GM19468 (cell line): ENCODE results near the gene IL13RA1.
"Not testable (repeated sequence)": the region's sequence is repeated elsewhere in the genome, so short reads cannot be mapped to it uniquely, and the experiment has no call there.

Experiments
- ATAC-seq: cut with Tn5 transposase; IDR thresholded peaks from one replicate; pipeline ENCODE4 v1.9.1; 2021; ENCODE audit warnings: mild to moderate bottlenecking, moderate library complexity, moderate number of reproducible peaks; ENCODE audit not compliant: unreplicated experiment; ENCODE audit errors: extremely low read depth

The IL13RA1 gene

GRCh38 chrX:118772051-118772450, 44.6 kb downstream of the IL13RA1 start:
- ATAC-seq: no peak

DNA sequence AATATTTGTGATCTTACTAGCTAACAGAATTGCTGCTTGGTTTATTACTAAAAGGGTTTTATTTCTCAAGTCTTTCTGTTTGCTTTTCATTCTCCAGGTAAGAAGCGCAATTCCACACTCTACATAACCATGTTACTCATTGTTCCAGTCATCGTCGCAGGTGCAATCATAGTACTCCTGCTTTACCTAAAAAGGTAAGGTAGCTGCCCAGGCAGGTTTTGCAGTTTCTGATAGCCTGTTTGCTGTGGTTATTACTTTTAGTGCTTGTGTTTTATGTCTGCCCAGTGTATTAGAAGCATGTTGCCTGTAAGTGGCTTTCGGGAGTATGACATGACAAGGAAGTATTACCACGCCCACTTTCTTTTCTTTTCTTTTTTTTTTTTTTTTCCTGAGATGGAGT, 46.4 kb downstream of the IL13RA1 start:
- ATAC-seq: no peak

DNA sequence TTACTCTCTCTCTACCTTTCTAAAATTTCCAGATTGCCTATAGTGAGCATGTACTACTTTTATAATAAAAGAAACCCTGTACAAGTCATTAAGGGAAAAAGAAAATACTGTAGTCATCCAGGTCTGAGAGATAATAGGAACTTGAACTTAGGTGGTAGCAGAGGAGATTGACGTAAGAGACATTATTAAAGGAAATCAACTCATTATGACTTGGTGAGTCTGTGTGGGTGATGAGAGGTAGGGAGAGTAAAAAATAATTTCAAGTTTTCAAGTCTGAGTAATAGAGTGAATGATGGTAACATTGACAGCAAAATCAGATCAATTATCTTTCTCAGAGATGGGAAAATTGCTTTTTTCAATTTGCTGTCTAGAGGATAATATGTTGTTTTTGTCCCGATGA, 52.2 kb downstream of the IL13RA1 start:
- no peak for ATAC-seq

DNA sequence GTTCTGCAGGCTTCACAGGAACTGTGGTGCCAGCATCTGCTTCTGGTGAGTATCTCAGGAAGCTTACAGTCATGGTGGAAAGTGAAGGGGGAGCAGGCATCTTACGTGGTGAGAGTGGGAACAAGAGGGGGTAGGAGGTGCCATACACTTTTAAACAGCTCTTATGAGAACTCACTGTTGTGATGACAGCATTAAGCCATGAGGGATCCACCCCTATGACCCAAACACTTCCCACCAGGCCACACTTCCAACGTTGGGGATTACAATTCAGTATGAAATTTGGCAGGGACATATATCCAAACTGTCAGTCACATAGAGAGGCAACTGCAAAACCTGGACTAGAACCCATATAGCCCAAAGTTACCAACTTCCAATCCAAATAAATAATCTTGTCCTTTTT, 53.1 kb downstream of the IL13RA1 start:
- no peak for ATAC-seq

DNA sequence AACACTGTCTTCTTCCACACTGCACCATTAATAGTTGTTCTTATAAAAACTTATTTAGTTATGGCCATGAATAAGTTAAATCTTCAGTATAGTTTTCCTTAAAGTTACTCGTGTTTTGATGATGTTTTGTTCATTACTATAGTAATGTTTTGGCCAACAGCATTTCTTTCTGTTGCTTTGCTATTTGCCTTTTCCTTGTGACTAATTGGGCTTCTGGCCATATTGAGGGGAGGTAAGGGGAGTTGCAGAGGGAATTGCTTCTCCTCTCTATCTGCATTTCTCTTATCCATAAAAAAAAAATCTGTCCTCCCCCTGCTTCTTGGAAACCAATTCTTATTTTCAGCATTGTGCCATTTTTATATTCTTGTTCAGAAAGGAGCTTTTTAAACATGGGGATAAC, 53.5 kb downstream of the IL13RA1 start:
- ATAC-seq: no peak

GRCh38 chrX:118795528-118796280, 68.3 kb downstream of the IL13RA1 start:
- ATAC-seq: no peak

DNA sequence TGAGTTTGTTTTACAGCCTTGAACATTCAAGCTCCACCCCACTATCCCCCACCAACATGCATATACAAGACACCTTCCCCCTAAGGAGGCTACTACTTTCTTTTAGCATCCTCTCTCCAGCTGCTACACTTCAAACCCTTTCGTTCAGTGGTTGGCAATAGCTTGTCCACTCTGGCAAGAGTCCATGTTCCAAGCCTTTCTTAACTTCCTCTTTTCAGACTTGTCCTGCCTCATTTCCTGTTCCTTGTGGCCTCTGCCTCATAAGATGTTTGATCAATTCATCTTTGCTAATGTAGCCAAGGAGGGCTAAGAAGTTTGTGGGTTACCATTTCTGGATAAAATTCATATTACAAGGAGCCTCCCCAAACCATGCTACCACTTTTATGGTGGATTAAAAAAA, 75.5 kb downstream of the IL13RA1 start:
- ATAC-seq: no peak

DNA sequence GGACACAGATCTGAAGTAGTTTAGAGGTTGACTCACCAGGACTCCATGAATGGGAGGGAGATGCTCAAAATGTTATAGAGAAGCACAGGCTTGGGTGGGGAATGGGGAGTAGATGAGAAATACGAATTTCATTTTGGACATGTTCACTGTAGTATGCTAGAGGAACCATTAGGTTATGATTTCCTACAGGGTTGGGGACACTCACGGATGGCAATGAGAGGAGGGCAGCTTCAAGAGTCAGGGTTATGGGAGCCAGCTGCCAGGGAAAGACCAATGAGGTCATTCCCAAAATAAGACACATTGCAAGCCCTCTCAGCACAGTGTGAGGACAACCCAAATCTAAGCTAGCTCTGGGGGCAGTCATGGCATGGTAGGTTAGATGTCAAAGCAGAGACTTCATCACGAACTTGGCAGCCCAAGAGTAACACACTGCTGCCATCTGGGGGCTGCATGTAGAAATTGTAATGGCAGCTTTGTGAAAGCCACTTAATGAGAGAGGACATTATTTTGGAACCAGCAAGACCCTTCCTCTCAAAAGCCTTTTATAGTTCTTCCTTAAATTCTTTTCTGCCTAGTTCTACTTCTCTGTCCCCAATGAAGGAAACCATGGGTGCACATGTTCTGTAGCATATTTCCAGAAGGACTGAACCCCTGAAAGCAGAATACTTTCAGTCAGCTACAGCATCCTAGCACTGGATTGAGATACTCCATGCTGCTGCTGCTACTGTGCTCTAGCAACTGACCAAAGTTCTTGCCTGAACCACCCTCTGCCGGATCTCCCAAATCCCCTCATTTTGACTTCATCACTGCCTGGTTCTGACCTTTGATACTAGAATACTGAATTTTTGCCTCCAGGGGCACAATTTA, 80.0 kb downstream of the IL13RA1 start:
- no peak for ATAC-seq

- not testable (repeated sequence) for ATAC-seq
Observed at GRCh38 chrX:118817257-118817656, 89.9 kb downstream of the IL13RA1 start.

- peak; percentile 39 for ATAC-seq
Observed at GRCh38 chrX:118823263-118824172, 96.1 kb downstream of the IL13RA1 start, which contains the start of gene ZCCHC12. ZCCHC12 (plus strand) TSS chrX:118823824; CDS start chrX:118825245, 1,421 bp downstream.

GRCh38 chrX:118824173-118824730, 96.8 kb downstream of the IL13RA1 start:
- ATAC-seq: no peak

GRCh38 chrX:118825227-118825626, 97.8 kb downstream of the IL13RA1 start:
- ATAC-seq: no peak

- ATAC-seq: peak; percentile 19
Observed at GRCh38 chrX:118839334-118839958, 112.0 kb downstream of the IL13RA1 start.
